ENCODE measurements around the gene EPB41L2. TPM values are rescaled to one million over a fixed set of nuclear protein-coding genes. Genes with fewer than 3 reads are reported as not detected.

EPB41L2 gene
- total and polyA plus RNA-seq, 8 donors: 13.0 to 63.0 (median 17.4) TPM

- 79% methylated on average over 4 of the region's 4 CpGs for WGBS, 2 donors
- FAIRE-seq (no peak), ATAC-seq (no peak), DNase-seq (no peak)
- TF ChIP-seq, protein P1, sequence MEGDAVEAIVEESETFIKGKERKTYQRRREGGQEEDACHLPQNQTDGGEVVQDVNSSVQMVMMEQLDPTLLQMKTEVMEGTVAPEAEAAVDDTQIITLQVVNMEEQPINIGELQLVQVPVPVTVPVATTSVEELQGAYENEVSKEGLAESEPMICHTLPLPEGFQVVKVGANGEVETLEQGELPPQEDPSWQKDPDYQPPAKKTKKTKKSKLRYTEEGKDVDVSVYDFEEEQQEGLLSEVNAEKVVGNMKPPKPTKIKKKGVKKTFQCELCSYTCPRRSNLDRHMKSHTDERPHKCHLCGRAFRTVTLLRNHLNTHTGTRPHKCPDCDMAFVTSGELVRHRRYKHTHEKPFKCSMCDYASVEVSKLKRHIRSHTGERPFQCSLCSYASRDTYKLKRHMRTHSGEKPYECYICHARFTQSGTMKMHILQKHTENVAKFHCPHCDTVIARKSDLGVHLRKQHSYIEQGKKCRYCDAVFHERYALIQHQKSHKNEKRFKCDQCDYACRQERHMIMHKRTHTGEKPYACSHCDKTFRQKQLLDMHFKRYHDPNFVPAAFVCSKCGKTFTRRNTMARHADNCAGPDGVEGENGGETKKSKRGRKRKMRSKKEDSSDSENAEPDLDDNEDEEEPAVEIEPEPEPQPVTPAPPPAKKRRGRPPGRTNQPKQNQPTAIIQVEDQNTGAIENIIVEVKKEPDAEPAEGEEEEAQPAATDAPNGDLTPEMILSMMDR (IDR thresholded peaks at IDR 0.05): no peak
- intact Hi-C loops (cut with DNase I): no loop called here
- Histone ChIP-seq H3K9me3 (no peaks in the 10 kb centered on the region), H3K27ac (no peak overlapping the region), H3K4me1 (no peaks in the 10 kb centered on the region), H3K36me3 (no peaks in the 10 kb centered on the region), H3K4me3 (no peak overlapping the region), H3K27me3 (no peaks in the 10 kb centered on the region)
Measured at GRCh38 chr6:130913120-130913519, 149.9 kb downstream of the EPB41L2 start.

- FAIRE-seq: no peak
- Histone ChIP-seq H3K27ac (no peak overlapping the region), H3K4me3 (no peak overlapping the region), H3K27me3 (no peaks in the 10 kb centered on the region), H3K4me1 (no peaks in the 10 kb centered on the region), H3K36me3 (no peaks in the 10 kb centered on the region), H3K9me3 (no peaks in the 10 kb centered on the region)
- intact Hi-C loops (cut with DNase I): no loop called here
- TF ChIP-seq, protein P1 (IDR thresholded peaks at IDR 0.05): no peak
- 82 to 93% methylated on average over 4 of the region's 4 CpGs for WGBS, 2 donors
- DNase-seq: no peak
- no peak for ATAC-seq
Measured at GRCh38 chr6:130912434-130912833, 150.6 kb downstream of the EPB41L2 start.

- H3K9me3 ChIP-seq: no peaks in the 10 kb centered on the region
- ATAC-seq: no peak
- WGBS, 2 donors: 90 to 94% methylated on average over 2 of the region's 2 CpGs
- intact Hi-C loops (cut with DNase I): no loop called here
- H3K27me3 ChIP-seq: no peaks in the 10 kb centered on the region
- H3K4me3 ChIP-seq: no peak overlapping the region
- no peaks in the 10 kb centered on the region for H3K4me1 ChIP-seq
- TF ChIP-seq, protein P1 (IDR thresholded peaks at IDR 0.05): no peak
- H3K27ac ChIP-seq: no peak overlapping the region
- FAIRE-seq: no peak
- DNase-seq: no peak
- H3K36me3 ChIP-seq: no peaks in the 10 kb centered on the region
Measured at GRCh38 chr6:130908958-130909357, 154.1 kb downstream of the EPB41L2 start.

DNA sequence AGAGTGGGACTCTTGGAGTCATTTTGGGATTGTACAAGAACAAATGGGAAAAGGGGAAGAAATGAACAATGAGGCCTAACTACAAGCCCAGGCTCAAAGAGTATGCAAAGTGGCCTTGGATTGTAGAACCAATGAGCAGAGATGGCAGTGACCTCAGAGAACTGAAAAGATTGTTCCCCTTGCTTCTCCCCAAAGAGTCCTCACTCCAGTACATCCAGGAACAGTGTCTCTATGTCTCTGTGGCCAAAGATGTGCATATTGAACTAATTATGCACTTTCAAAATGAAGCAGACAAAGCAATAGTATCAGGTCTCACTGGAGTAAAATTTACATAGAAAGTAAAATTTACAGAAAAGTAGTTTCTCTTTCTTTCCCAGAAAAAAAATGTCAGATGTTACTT is 154.9 kb downstream of the EPB41L2 start:
- no peaks in the 10 kb centered on the region for H3K36me3 ChIP-seq
- no peak overlapping the region for H3K4me3 ChIP-seq
- intact Hi-C loops (cut with DNase I): no loop called here
- no peaks in the 10 kb centered on the region for H3K4me1 ChIP-seq
- H3K27ac ChIP-seq: no peak overlapping the region
- FAIRE-seq (no peak), ATAC-seq (no peak), DNase-seq (no peak)
- H3K27me3 ChIP-seq: no peaks in the 10 kb centered on the region
- TF ChIP-seq, protein P1 (IDR thresholded peaks at IDR 0.05): no peak
- H3K9me3 ChIP-seq: no peaks in the 10 kb centered on the region

- Histone ChIP-seq H3K4me3 (no peak overlapping the region), H3K27me3 (no peaks in the 10 kb centered on the region), H3K4me1 (no peaks in the 10 kb centered on the region), H3K27ac (no peak overlapping the region), H3K9me3 (no peaks in the 10 kb centered on the region), H3K36me3 (no peaks in the 10 kb centered on the region)
- intact Hi-C loops (cut with DNase I): no loop called here
- TF ChIP-seq, protein P1 (IDR thresholded peaks at IDR 0.05): no peak
- no peak for DNase-seq
- no peak for FAIRE-seq
- 59 to 60% methylated on average over 3 of the region's 3 CpGs for WGBS, 2 donors
- ATAC-seq: no peak
Measured at GRCh38 chr6:130907687-130908086, 155.4 kb downstream of the EPB41L2 start.

All from pancreas (tissue), 10 donors.